ENCODE results near the gene LRRC36. TPM values are rescaled to one million over a fixed set of nuclear protein-coding genes. Genes with fewer than 3 reads are reported as not detected.
"Not testable (repeated sequence)": the region's sequence is repeated elsewhere in the genome, so short reads cannot be mapped to it uniquely, and the experiment has no call there.

LRRC36 gene
- total RNA-seq, 1 experiment from 2014 or later = not detected

- H3K27me3 ChIP-seq (ENCODE audit: low read length) = no peaks in the 10 kb centered on the region
- intact Hi-C loops (cut with micrococcal nuclease) = no loop called here
- H3K36me3 ChIP-seq (ENCODE audit: low read depth, low read length) = no peaks in the 10 kb centered on the region
- no peaks in the 10 kb centered on the region for H3F3A ChIP-seq (ENCODE audit: low read length, unreplicated experiment)
- peaks cover 20% of the 10 kb centered on the region for H3K4me1 ChIP-seq (ENCODE audit: insufficient read depth, low read length)
- no peak overlapping the region for H2AFZ ChIP-seq (ENCODE audit: low read length)
- BruUV-seq (replicated peaks) = no TSS peak
- no peaks in the 10 kb centered on the region for H3K9me3 ChIP-seq (ENCODE audit: low read length)
- DNase-seq (no peak), ATAC-seq (no peak)
- no peaks in the 10 kb centered on the region for H3K79me2 ChIP-seq (ENCODE audit: low read length)
- no peaks in the 10 kb centered on the region for H3K9me2 ChIP-seq (replicated peaks; ENCODE audit: low read length)
- H3K4me2 ChIP-seq (ENCODE audit: low read length) = no peak overlapping the region
- H3K4me3 ChIP-seq (ENCODE audit: low read length) = no peak overlapping the region
- ChIA-PET POLR2A (ENCODE audit: unreplicated experiment) (no interaction called here), CTCF (no interaction called here)
- TF ChIP-seq, protein P1, sequence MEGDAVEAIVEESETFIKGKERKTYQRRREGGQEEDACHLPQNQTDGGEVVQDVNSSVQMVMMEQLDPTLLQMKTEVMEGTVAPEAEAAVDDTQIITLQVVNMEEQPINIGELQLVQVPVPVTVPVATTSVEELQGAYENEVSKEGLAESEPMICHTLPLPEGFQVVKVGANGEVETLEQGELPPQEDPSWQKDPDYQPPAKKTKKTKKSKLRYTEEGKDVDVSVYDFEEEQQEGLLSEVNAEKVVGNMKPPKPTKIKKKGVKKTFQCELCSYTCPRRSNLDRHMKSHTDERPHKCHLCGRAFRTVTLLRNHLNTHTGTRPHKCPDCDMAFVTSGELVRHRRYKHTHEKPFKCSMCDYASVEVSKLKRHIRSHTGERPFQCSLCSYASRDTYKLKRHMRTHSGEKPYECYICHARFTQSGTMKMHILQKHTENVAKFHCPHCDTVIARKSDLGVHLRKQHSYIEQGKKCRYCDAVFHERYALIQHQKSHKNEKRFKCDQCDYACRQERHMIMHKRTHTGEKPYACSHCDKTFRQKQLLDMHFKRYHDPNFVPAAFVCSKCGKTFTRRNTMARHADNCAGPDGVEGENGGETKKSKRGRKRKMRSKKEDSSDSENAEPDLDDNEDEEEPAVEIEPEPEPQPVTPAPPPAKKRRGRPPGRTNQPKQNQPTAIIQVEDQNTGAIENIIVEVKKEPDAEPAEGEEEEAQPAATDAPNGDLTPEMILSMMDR (conservative IDR thresholded peaks at IDR 0.05; ENCODE audit: low read depth, low read length) = no peak
- no peak for TF ChIP-seq EZH2 (IDR thresholded peaks at IDR 0.05; ENCODE audit: low read length, unreplicated experiment)
- TF ChIP-seq EZH2phosphoT487 (IDR thresholded peaks at IDR 0.05; ENCODE audit: borderline replicate concordance, low read length) = no peak
- no peak overlapping the region for H3K27ac ChIP-seq (ENCODE audit: low read length)
- no peak overlapping the region for H3K9ac ChIP-seq (ENCODE audit: low read length)
- H4K20me1 ChIP-seq (ENCODE audit: low read length) = no peaks in the 10 kb centered on the region
Measured at GRCh38 chr16:67350324-67350723, 23.7 kb downstream of the LRRC36 start.

- ATAC-seq; CTCF ChIA-PET; H3K4me3 ChIP-seq (ENCODE audit: low read length); POLR2A ChIA-PET (ENCODE audit: unreplicated experiment); H3K9me2 ChIP-seq (replicated peaks; ENCODE audit: low read length); H3K27ac ChIP-seq (ENCODE audit: low read length); H3K79me2 ChIP-seq (ENCODE audit: low read length); H3K4me2 ChIP-seq (ENCODE audit: low read length); H3F3A ChIP-seq (ENCODE audit: low read length, unreplicated experiment); H3K9ac ChIP-seq (ENCODE audit: low read length); H4K20me1 ChIP-seq (ENCODE audit: low read length); H3K27me3 ChIP-seq (ENCODE audit: low read length); H2AFZ ChIP-seq (ENCODE audit: low read length); H3K36me3 ChIP-seq (ENCODE audit: low read depth, low read length); intact Hi-C loops (cut with micrococcal nuclease); H3K4me1 ChIP-seq (ENCODE audit: insufficient read depth, low read length); BruUV-seq (replicated peaks); H3K9me3 ChIP-seq (ENCODE audit: low read length); DNase-seq: not testable (repeated sequence)
Measured at GRCh38 chr16:67352463-67352862, 25.8 kb downstream of the LRRC36 start.

DNA sequence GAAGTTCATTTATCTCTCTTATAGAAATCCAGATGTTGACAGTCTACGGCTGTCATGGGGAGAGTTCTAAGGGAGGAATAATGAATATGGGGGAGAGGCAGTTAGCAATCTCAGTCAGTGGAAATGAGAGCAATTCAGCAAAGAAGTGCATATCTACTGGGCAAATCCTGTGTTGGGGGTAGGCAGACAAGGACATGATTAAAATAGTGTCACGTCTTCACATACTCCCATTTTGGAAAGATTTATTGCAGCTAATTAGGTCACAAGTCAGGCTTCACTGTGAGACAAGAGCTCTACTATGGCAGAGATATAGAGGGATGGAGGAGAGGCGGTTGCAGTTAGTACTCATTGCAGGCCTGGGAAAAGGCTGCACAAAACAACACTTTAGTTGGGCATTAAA lies 29.8 kb downstream of the LRRC36 start:
- Histone ChIP-seq H3K4me3 (ENCODE audit: low read length) (no peak overlapping the region), H3K4me1 (ENCODE audit: insufficient read depth, low read length) (no peaks in the 10 kb centered on the region), H3K36me3 (ENCODE audit: low read depth, low read length) (no peaks in the 10 kb centered on the region), H3K27me3 (ENCODE audit: low read length) (no peaks in the 10 kb centered on the region), H3K9me2 (replicated peaks; ENCODE audit: low read length) (no peaks in the 10 kb centered on the region), H3F3A (ENCODE audit: low read length, unreplicated experiment) (no peaks in the 10 kb centered on the region), H4K20me1 (ENCODE audit: low read length) (no peaks in the 10 kb centered on the region), H2AFZ (ENCODE audit: low read length) (no peak overlapping the region), H3K9me3 (ENCODE audit: low read length) (no peaks in the 10 kb centered on the region), H3K79me2 (ENCODE audit: low read length) (no peaks in the 10 kb centered on the region), H3K9ac (ENCODE audit: low read length) (no peak overlapping the region), H3K27ac (ENCODE audit: low read length) (no peak overlapping the region), H3K4me2 (ENCODE audit: low read length) (no peak overlapping the region)
- ChIA-PET CTCF (no interaction called here), POLR2A (ENCODE audit: unreplicated experiment) (no interaction called here)
- intact Hi-C loops (cut with micrococcal nuclease) = no loop called here
- TF ChIP-seq EZH2 (IDR thresholded peaks at IDR 0.05; ENCODE audit: low read length, unreplicated experiment) (no peak), EZH2phosphoT487 (IDR thresholded peaks at IDR 0.05; ENCODE audit: borderline replicate concordance, low read length) (no peak)
- ATAC-seq (no peak), DNase-seq (no peak)
- no TSS peak for BruUV-seq (replicated peaks)

DNA sequence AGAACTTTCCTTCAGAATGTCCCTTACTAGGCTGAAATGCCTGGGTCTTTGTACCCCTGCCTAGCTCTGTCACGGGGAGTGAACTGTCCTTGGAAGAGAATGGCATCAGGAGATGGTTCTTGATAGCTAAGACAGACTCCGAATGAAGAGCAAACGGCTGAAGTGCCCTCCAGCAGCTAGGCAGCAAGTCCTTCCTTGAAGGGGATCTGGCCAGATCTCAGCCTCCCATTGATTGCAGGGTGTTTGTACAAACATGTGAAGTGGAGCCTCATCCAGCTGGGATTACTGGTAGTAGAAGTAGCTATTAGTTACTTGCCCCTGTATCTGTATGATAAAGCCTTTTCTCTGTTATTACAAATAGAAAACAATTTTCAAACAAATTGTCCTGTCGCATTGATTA lies 30.9 kb downstream of the LRRC36 start:
- H4K20me1 ChIP-seq (ENCODE audit: low read length) = no peaks in the 10 kb centered on the region
- no peak for DNase-seq
- no peak overlapping the region for H3K27ac ChIP-seq (ENCODE audit: low read length)
- H3K36me3 ChIP-seq (ENCODE audit: low read depth, low read length) = no peaks in the 10 kb centered on the region
- no peaks in the 10 kb centered on the region for H3F3A ChIP-seq (ENCODE audit: low read length, unreplicated experiment)
- H3K4me2 ChIP-seq (ENCODE audit: low read length) = no peak overlapping the region
- BruUV-seq (replicated peaks) = no TSS peak
- no peak overlapping the region for H3K9ac ChIP-seq (ENCODE audit: low read length)
- POLR2A ChIA-PET (ENCODE audit: unreplicated experiment) = no interaction called here
- H3K79me2 ChIP-seq (ENCODE audit: low read length) = no peaks in the 10 kb centered on the region
- H2AFZ ChIP-seq (ENCODE audit: low read length) = no peak overlapping the region
- H3K9me3 ChIP-seq (ENCODE audit: low read length) = no peaks in the 10 kb centered on the region
- H3K27me3 ChIP-seq (ENCODE audit: low read length) = no peaks in the 10 kb centered on the region
- no peaks in the 10 kb centered on the region for H3K4me1 ChIP-seq (ENCODE audit: insufficient read depth, low read length)
- H3K9me2 ChIP-seq (replicated peaks; ENCODE audit: low read length) = no peaks in the 10 kb centered on the region
- no peak for TF ChIP-seq EZH2phosphoT487 (IDR thresholded peaks at IDR 0.05; ENCODE audit: borderline replicate concordance, low read length)
- no peak for TF ChIP-seq EZH2 (IDR thresholded peaks at IDR 0.05; ENCODE audit: low read length, unreplicated experiment)
- TF ChIP-seq, protein P1 (conservative IDR thresholded peaks at IDR 0.05; ENCODE audit: low read depth, low read length) = no peak
- intact Hi-C loops (cut with micrococcal nuclease) = no loop called here
- CTCF ChIA-PET = no interaction called here
- ATAC-seq = no peak
- H3K4me3 ChIP-seq (ENCODE audit: low read length) = no peak overlapping the region

- POLR2A ChIA-PET (ENCODE audit: unreplicated experiment); BruUV-seq (replicated peaks): not testable (repeated sequence)
Measured at GRCh38 chr16:67359540-67360269, 33.1 kb downstream of the LRRC36 start.

More at GRCh38 chr16:67359540-67360269, 33.1 kb downstream of the LRRC36 start:
- ATAC-seq; H3K9me3 ChIP-seq (ENCODE audit: low read length); H3F3A ChIP-seq (ENCODE audit: low read length, unreplicated experiment); H3K9me2 ChIP-seq (replicated peaks; ENCODE audit: low read length); H3K27me3 ChIP-seq (ENCODE audit: low read length); H3K9ac ChIP-seq (ENCODE audit: low read length); H4K20me1 ChIP-seq (ENCODE audit: low read length); H3K36me3 ChIP-seq (ENCODE audit: low read depth, low read length); DNase-seq; H3K4me2 ChIP-seq (ENCODE audit: low read length); intact Hi-C loops (cut with micrococcal nuclease); CTCF ChIA-PET; H3K4me1 ChIP-seq (ENCODE audit: insufficient read depth, low read length); H3K4me3 ChIP-seq (ENCODE audit: low read length); H3K27ac ChIP-seq (ENCODE audit: low read length); H3K79me2 ChIP-seq (ENCODE audit: low read length); H2AFZ ChIP-seq (ENCODE audit: low read length): not testable (repeated sequence)

Data from PC-3 (cell line).